ENCODE measurements around the gene TMEM156. TPM values are rescaled to one million over a fixed set of nuclear protein-coding genes. Genes with fewer than 3 reads are reported as not detected.

TMEM156 gene
- total RNA-seq, 2 donors from 2014 or later = 0.77 TPM; not detected in 1

DNA sequence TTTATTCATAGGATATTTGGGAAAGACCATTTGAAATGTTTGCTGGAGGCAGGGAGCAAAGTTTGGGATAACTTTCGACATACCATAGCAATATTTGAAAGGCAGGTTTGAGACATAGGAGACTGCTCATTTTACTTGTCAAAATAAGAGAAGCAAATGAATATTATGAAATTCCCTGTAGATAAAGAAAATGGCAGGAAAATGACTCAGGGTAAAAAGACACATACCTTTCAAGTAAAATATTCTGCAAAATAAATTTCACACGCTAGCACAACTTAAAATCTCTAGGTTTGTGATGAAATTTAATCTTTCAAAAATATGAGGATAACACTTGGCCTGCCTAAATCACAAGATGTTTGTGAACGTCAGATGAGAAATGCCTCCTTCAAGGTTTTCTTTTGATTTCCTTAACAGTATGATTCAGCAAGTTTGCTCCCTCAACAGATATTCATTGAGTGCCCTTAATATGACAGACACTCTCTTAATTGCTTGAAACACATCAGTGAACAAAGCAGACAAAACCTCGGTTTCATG, 6.6 kb downstream of the TMEM156 start:
- H3K36me3 ChIP-seq = no peaks in the 10 kb centered on the region
- H3K9me3 ChIP-seq = no peaks in the 10 kb centered on the region
- H3K27ac ChIP-seq = no peak overlapping the region
- no peaks in the 10 kb centered on the region for H3K4me1 ChIP-seq
- no peaks in the 10 kb centered on the region for H3K27me3 ChIP-seq
- TF ChIP-seq, protein P1, sequence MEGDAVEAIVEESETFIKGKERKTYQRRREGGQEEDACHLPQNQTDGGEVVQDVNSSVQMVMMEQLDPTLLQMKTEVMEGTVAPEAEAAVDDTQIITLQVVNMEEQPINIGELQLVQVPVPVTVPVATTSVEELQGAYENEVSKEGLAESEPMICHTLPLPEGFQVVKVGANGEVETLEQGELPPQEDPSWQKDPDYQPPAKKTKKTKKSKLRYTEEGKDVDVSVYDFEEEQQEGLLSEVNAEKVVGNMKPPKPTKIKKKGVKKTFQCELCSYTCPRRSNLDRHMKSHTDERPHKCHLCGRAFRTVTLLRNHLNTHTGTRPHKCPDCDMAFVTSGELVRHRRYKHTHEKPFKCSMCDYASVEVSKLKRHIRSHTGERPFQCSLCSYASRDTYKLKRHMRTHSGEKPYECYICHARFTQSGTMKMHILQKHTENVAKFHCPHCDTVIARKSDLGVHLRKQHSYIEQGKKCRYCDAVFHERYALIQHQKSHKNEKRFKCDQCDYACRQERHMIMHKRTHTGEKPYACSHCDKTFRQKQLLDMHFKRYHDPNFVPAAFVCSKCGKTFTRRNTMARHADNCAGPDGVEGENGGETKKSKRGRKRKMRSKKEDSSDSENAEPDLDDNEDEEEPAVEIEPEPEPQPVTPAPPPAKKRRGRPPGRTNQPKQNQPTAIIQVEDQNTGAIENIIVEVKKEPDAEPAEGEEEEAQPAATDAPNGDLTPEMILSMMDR (IDR thresholded peaks at IDR 0.05) = no peak
- no peak overlapping the region for H3K4me3 ChIP-seq
- DNase-seq = no peak
- no peak overlapping the region for H3K9ac ChIP-seq (ENCODE audit: low read depth in 2 of 2, low read length in 2 of 2)
- intact Hi-C loops (cut with DNase I) = no loop called here

DNA sequence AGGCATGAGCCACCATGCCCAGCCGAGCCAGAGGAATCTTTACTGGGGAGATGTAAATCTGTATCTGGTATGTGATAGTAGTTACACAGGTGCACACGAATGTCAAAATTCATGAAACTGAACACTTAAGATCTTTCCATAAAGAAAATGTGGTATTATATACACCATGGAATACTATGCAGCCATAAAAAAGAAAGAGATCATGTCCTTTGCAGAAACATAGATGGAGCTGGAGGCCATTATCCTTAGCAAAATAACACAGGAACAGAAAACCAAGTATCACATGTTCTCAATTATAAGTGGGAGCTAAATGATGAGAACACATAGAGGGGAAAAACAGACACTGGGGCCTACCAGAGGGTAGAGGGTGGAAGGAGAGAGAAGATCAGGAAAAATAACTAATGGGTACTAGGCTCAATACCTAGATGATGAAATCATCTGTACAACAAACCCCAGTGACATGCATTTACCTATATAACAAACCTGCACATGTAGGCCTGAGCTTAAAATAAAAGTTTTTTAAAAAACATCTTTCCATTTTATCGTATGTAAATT, 7.8 kb downstream of the TMEM156 start:
- Histone ChIP-seq H3K4me1 (no peaks in the 10 kb centered on the region), H3K27ac (no peak overlapping the region), H3K36me3 (no peaks in the 10 kb centered on the region), H3K27me3 (no peaks in the 10 kb centered on the region), H3K9ac (ENCODE audit: low read depth in 2 of 2, low read length in 2 of 2) (no peak overlapping the region), H3K9me3 (no peaks in the 10 kb centered on the region), H3K4me3 (no peak overlapping the region)
- intact Hi-C loops (cut with DNase I) = no loop called here
- DNase-seq = no peak
- TF ChIP-seq, protein P1 (IDR thresholded peaks at IDR 0.05) = no peak

DNA sequence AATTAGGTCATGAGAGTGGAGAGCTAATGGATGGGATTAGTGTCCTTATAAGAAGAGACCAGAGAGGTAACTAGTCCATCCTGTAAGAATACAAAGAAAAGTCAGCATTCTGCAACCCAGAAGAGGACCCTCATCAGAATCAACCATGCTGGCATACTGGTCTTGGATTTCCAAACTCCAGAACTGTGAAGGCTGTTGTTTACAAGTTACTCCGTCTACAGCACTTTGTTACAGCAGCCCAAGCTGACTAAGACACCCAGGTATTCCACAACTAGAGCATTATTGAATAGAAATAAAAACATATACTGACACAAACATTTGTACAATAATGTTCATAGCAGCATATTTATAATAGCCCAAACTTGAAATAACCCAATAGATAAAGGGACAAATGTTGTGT, 9.2 kb downstream of the TMEM156 start:
- no peaks in the 10 kb centered on the region for H3K36me3 ChIP-seq
- no peaks in the 10 kb centered on the region for H3K4me1 ChIP-seq
- no peak for DNase-seq
- H3K9me3 ChIP-seq = no peaks in the 10 kb centered on the region
- H3K9ac ChIP-seq (ENCODE audit: low read depth in 2 of 2, low read length in 2 of 2) = no peak overlapping the region
- intact Hi-C loops (cut with DNase I) = no loop called here
- TF ChIP-seq, protein P1 (IDR thresholded peaks at IDR 0.05) = no peak
- no peak overlapping the region for H3K27ac ChIP-seq
- no peaks in the 10 kb centered on the region for H3K27me3 ChIP-seq
- H3K4me3 ChIP-seq = no peak overlapping the region

DNA sequence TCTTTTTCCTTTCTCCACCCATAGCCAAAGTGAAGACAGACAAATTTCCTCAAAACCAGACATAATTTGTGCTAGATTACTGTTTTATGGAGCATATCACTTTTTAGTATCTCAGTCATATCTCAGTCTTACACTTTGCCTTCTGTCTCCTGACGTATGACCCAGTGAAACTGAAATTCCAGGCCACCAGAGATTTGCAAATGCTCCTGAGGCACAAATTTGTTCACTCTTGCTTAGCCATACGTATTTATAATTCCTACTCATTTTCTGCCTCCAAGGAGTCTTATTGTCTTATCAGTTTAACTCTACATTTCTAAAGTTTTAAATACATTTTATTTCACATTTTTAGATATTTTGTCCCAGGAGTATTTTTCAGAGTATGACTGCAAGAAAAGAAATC, 10.0 kb downstream of the TMEM156 start:
- intact Hi-C loops (cut with DNase I) = no loop called here
- no peaks in the 10 kb centered on the region for H3K4me1 ChIP-seq
- no peak overlapping the region for H3K4me3 ChIP-seq
- H3K9me3 ChIP-seq = no peaks in the 10 kb centered on the region
- DNase-seq = no peak
- no peaks in the 10 kb centered on the region for H3K36me3 ChIP-seq
- H3K9ac ChIP-seq (ENCODE audit: low read depth in 2 of 2, low read length in 2 of 2) = no peak overlapping the region
- no peaks in the 10 kb centered on the region for H3K27me3 ChIP-seq
- no peak overlapping the region for H3K27ac ChIP-seq
- TF ChIP-seq, protein P1 (IDR thresholded peaks at IDR 0.05) = no peak

DNA sequence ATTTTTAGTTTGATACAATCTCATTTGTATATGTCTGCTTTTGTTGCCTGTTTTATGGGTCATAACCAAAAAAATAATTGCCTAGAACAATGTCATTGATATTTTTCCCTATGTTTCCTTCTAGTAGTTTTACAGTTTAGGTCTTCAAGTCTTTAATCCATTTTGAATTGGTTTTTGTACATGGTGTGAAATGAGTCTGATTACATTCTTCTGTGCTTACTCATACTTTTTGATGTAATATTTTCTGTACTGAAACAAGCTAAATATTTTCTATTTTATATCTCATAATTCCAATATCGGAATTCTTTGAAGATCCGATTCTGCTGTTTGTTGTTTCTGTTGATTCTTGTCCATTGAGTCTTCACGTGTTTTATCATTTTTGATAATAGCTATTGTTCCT, 10.6 kb downstream of the TMEM156 start:
- Histone ChIP-seq H3K27me3 (no peaks in the 10 kb centered on the region), H3K9me3 (no peaks in the 10 kb centered on the region), H3K4me3 (no peak overlapping the region), H3K36me3 (no peaks in the 10 kb centered on the region), H3K9ac (ENCODE audit: low read depth in 2 of 2, low read length in 2 of 2) (no peak overlapping the region), H3K27ac (no peak overlapping the region), H3K4me1 (no peaks in the 10 kb centered on the region)
- no peak for DNase-seq
- intact Hi-C loops (cut with DNase I) = no loop called here
- TF ChIP-seq, protein P1 (IDR thresholded peaks at IDR 0.05) = no peak
